Osteoblast (primary cell): ENCODE results near the gene ABHD11. TPM values are rescaled to one million over a fixed set of nuclear protein-coding genes. Genes with fewer than 3 reads are reported as not detected.
A peak's percentile ranks its signal among the peaks of the same experiment; 100 is the strongest.

Experiments
- DNase-seq: peaks from one replicate; pipeline ENCODE4 v3.0.0; 2011; ENCODE audit warnings: low spot score, mixed read lengths; ENCODE audit not compliant: insufficient read length; ENCODE audit errors: missing footprints
- H2AFZ ChIP-seq: 2 replicates; pipeline ENCODE4 v1.6.0; 2011; ENCODE audit warnings: mild to moderate bottlenecking, low read length
- H3K27ac ChIP-seq: 2 replicates; pipeline ENCODE4 v1.5.1; 2011; ENCODE audit warnings: mild to moderate bottlenecking, low read depth, low read length, moderate library complexity
- H3K27me3 ChIP-seq: 2 replicates; pipeline ENCODE4 v1.6.0; 2012; ENCODE audit warnings: mild to moderate bottlenecking, control low read depth, inconsistent platforms, low read length, moderate library complexity; ENCODE audit not compliant: insufficient read depth
- H3K36me3 ChIP-seq: 2 replicates; pipeline ENCODE4 v1.5.1; 2011; ENCODE audit warnings: mild to moderate bottlenecking, low read length, control low read depth, moderate library complexity; ENCODE audit not compliant: insufficient read depth
- H3K4me1 ChIP-seq: 2 replicates; pipeline ENCODE4 v1.5.1; 2011; ENCODE audit warnings: mild to moderate bottlenecking, low read length, control low read depth, moderate library complexity; ENCODE audit not compliant: insufficient read depth
- H3K4me2 ChIP-seq: 2 replicates; pipeline ENCODE4 v1.6.0; 2011; ENCODE audit warnings: mild to moderate bottlenecking, low read length; ENCODE audit not compliant: insufficient read depth
- H3K4me3 ChIP-seq: fragments of 200-600 bp; sonication (generic); 3 replicates; pipeline ENCODE4 v1.5.1; 2012; ENCODE audit warnings: mild to moderate bottlenecking, low read length, inconsistent platforms; ENCODE audit not compliant: insufficient read depth
- H3K79me2 ChIP-seq: 2 replicates; pipeline ENCODE4 v1.6.0; 2012; ENCODE audit warnings: mild to moderate bottlenecking, low read length, control low read depth, inconsistent platforms; ENCODE audit not compliant: insufficient read depth
- H3K9me3 ChIP-seq: 2 replicates; pipeline ENCODE4 v1.5.1; 2011; ENCODE audit warnings: low read depth, low read length, control low read depth
- H4K20me1 ChIP-seq: 2 replicates; pipeline ENCODE4 v1.6.0; 2012; ENCODE audit warnings: mild to moderate bottlenecking, low read length, control low read depth; ENCODE audit not compliant: insufficient read depth
- total RNA-seq: library from RNA; depleted of rRNA; stranded (reverse); fragments of >200 nt; gene quantifications from 2 replicates; pipeline ENCODE4 v1.2.3, GENCODE V29; 2012
- TF ChIP-seq, protein P1 (sequence below): IDR thresholded peaks from 2 replicates; pipeline ENCODE4 v1.5.1; 2011; ENCODE audit warnings: mild to moderate bottlenecking, low read depth, low read length, moderate library complexity; ENCODE audit errors: extremely low read depth

Gene ABHD11
- total RNA-seq, 1 donor = 8.7 TPM

DNA sequence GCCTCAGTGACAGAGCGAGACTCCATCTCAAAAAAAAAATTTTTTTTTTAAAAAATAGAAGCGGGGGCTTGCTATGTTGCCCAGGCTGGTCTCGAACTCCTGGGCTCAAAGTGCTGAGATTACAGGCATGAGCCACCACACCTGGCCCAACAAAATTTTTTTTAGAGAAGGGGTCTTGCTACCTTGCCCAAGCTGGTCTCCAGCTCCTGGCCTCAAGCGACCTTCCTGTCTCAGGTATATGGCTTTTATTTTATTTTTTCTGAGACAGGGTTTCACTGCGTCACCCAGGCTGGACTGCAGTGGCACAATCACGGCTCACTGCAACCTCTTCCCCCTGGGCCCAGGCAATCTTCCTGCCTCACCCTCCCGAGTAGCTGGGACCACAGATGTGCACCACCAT is 1.6 kb upstream of the ABHD11 start:
- no peak for DNase-seq
- Histone ChIP-seq H3K4me1 (peaks cover 10% of the 10 kb centered on the region), H4K20me1 (peaks cover 5% of the 10 kb centered on the region), H3K36me3 (peaks cover 6% of the 10 kb centered on the region), H2AFZ (no peak overlapping the region), H3K4me2 (no peak overlapping the region), H3K79me2 (peaks cover 11% of the 10 kb centered on the region), H3K27ac (no peak overlapping the region), H3K9me3 (no peaks in the 10 kb centered on the region), H3K27me3 (no peaks in the 10 kb centered on the region), H3K4me3 (no peak overlapping the region)
- TF ChIP-seq, protein P1, sequence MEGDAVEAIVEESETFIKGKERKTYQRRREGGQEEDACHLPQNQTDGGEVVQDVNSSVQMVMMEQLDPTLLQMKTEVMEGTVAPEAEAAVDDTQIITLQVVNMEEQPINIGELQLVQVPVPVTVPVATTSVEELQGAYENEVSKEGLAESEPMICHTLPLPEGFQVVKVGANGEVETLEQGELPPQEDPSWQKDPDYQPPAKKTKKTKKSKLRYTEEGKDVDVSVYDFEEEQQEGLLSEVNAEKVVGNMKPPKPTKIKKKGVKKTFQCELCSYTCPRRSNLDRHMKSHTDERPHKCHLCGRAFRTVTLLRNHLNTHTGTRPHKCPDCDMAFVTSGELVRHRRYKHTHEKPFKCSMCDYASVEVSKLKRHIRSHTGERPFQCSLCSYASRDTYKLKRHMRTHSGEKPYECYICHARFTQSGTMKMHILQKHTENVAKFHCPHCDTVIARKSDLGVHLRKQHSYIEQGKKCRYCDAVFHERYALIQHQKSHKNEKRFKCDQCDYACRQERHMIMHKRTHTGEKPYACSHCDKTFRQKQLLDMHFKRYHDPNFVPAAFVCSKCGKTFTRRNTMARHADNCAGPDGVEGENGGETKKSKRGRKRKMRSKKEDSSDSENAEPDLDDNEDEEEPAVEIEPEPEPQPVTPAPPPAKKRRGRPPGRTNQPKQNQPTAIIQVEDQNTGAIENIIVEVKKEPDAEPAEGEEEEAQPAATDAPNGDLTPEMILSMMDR = no peak

- no peaks in the 10 kb centered on the region for H3K9me3 ChIP-seq
- DNase-seq = peak; percentile 89
These were observed 775 bp upstream of the ABHD11 start for GRCh38 chr7:73739387-73739767.

GRCh38 chr7:73738220-73738611 is 386 bp downstream of the ABHD11 start:
- DNase-seq = peak; percentile 96
- Histone ChIP-seq H3K4me3 (peak overlapping the region; percentile 97), H3K36me3 (peaks cover 6% of the 10 kb centered on the region), H3K79me2 (peaks cover 11% of the 10 kb centered on the region), H2AFZ (peak overlapping the region; percentile 97), H3K27me3 (no peaks in the 10 kb centered on the region), H4K20me1 (peaks cover 5% of the 10 kb centered on the region), H3K4me2 (peak overlapping the region; percentile 95), H3K4me1 (peaks cover 15% of the 10 kb centered on the region), H3K27ac (peak overlapping the region; percentile 41), H3K9me3 (no peaks in the 10 kb centered on the region)
- TF ChIP-seq, protein P1 = no peak

More at GRCh38 chr7:73739387-73739767, 775 bp upstream of the ABHD11 start:
- Histone ChIP-seq H3K79me2 (peaks cover 11% of the 10 kb centered on the region), H4K20me1 (peaks cover 5% of the 10 kb centered on the region), H3K27ac (peak overlapping the region; percentile 63), H2AFZ (peak overlapping the region; percentile 93), H3K4me2 (peak overlapping the region; percentile 95), H3K4me3 (peak overlapping the region; percentile 97), H3K27me3 (no peaks in the 10 kb centered on the region), H3K4me1 (peaks cover 15% of the 10 kb centered on the region), H3K36me3 (peaks cover 6% of the 10 kb centered on the region)
- TF ChIP-seq, protein P1 = no peak

DNA sequence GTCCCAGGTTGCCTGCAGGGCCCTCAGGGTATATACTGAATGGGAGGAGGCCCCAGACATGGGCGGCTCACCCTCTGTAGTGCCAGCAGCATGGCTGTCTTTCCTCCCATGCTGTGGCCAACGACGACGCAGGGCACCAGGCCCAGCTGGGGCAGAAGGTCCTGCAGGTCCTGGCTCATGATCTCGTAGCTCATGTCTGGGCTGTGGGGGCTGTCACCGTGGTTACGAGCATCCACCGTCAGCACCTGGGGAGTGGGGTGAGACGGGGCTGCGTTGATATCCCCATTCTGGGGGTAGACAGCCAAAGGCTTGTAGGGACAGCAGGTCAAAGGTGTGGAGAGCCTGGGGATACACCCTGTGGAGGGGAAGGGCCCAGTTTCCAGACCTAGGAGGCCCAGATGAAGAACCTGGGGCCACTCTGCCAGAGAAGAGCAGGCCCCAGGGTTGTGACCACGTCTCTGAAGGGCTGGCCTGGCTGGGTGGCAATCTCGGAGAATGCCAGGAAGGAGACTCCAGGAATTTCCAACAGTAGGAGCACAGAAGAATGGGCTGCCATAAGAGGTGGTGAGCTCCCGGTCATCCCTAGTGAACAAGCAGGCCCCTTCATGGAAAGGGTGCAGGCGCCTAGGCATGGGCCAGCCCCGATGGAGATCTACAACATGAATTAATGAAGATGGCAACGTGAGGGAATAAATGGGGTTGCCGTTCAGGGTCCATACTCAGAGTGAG is 947 bp downstream of the ABHD11 start:
- Histone ChIP-seq H3K36me3 (peaks cover 6% of the 10 kb centered on the region), H3K27ac (no peak overlapping the region), H3K9me3 (no peaks in the 10 kb centered on the region), H3K79me2 (peaks cover 11% of the 10 kb centered on the region), H2AFZ (peak overlapping the region; percentile 25), H3K4me3 (peak overlapping the region; percentile 97), H4K20me1 (peaks cover 5% of the 10 kb centered on the region), H3K4me1 (peaks cover 15% of the 10 kb centered on the region), H3K4me2 (peak overlapping the region; percentile 95), H3K27me3 (no peaks in the 10 kb centered on the region)
- TF ChIP-seq, protein P1 = no peak
- DNase-seq = peak; percentile 52
